CD4-positive, alpha-beta T cell (primary cell): Measurements from ENCODE around the gene SREK1. TPM values are rescaled to one million over a fixed set of nuclear protein-coding genes. Genes with fewer than 3 reads are reported as not detected.

Experiments used
- ATAC-seq: fragments of 200-7000 bp; cut with Tn5 transposase; one replicate; pipeline ENCODE4 v1.10.0; 2022; ENCODE audit warnings: mild to moderate bottlenecking; ENCODE audit not compliant: poor library complexity
- CTCF ChIA-PET: fragments of 350-600 bp; sonication (Branson Sonifier 250); formaldehyde crosslinking; loops from one replicate; lab custom pipeline; 2021; ENCODE audit warnings: antibody characterized with exemption, inconsistent platforms; lab: Charles Lee
- POLR2A ChIA-PET: fragments of 350-600 bp; sonication (Branson Sonifier 250); formaldehyde crosslinking; loops from one replicate; lab custom pipeline; 2021; ENCODE audit warnings: antibody characterized with exemption, inconsistent platforms; lab: Charles Lee
- DNase-seq, 14 experiments: peaks; one replicate each; pipeline ENCODE4 v3.0.0-alpha.2; 2013 to 2020; ENCODE audit warnings: mixed read lengths in 2 of 14
- H3K27ac ChIP-seq, 2 donors: one replicate each; pipeline versions ENCODE4 v1.5.1 to v1.7.0; 2013; ENCODE audit warnings: low read length in 2 of 2, low read depth in 1 of 2, mild to moderate bottlenecking in 1 of 2
- H3K27me3 ChIP-seq, 2 experiments: 1 replicate in 1 of 2; 2 replicates in 1 of 2; pipeline versions ENCODE4 v1.6.1 to v1.7.0; 2013; ENCODE audit warnings: low read length in 2 of 2, control low read depth in 1 of 2, mild to moderate bottlenecking in 1 of 2, moderate library complexity in 1 of 2; ENCODE audit not compliant: insufficient read depth in 2 of 2, control insufficient read depth in 1 of 2
- H3K36me3 ChIP-seq: one replicate; pipeline ENCODE4 v1.6.1; 2013; ENCODE audit warnings: low read length, control low read depth; ENCODE audit not compliant: insufficient read depth
- H3K4me1 ChIP-seq: one replicate; pipeline ENCODE4 v1.6.1; 2013; ENCODE audit warnings: low read length, control low read depth; ENCODE audit not compliant: insufficient read depth
- H3K4me3 ChIP-seq: one replicate; pipeline ENCODE4 v1.5.1; 2013; ENCODE audit warnings: mild to moderate bottlenecking, low read length, moderate library complexity
- H3K9me3 ChIP-seq, 2 experiments: 1 replicate in 1 of 2; 2 replicates in 1 of 2; pipeline versions ENCODE4 v1.6.1 to v1.7.0; 2013; ENCODE audit warnings: low read length in 2 of 2, mild to moderate bottlenecking in 2 of 2, control low read depth in 1 of 2, moderate library complexity in 1 of 2; ENCODE audit not compliant: control insufficient read depth in 1 of 2, insufficient read depth in 1 of 2
- H3K27ac Mint-ChIP-seq: one replicate; pipeline ENCODE4 v1.8.0; 2020; ENCODE audit warnings: mixed read lengths
- H3K27me3 Mint-ChIP-seq: one replicate; pipeline ENCODE4 v1.8.0; 2021; ENCODE audit warnings: mixed read lengths
- H3K36me3 Mint-ChIP-seq: one replicate; pipeline ENCODE4 v1.8.0; 2021; ENCODE audit warnings: low read depth, mixed read lengths
- H3K4me1 Mint-ChIP-seq: one replicate; pipeline ENCODE4 v1.8.0; 2021; ENCODE audit warnings: low read depth, mixed read lengths
- H3K4me3 Mint-ChIP-seq: one replicate; pipeline ENCODE4 v1.8.0; 2020; ENCODE audit warnings: mild to moderate bottlenecking, mixed read lengths
- H3K9me3 Mint-ChIP-seq: one replicate; pipeline ENCODE4 v1.8.0; 2020; ENCODE audit warnings: mixed read lengths
- CTCF ChIP-seq: fragments of 200-600 bp; IDR thresholded peaks from one replicate; pipeline ENCODE4 v1.8.0; 2022; ENCODE audit warnings: antibody characterized with exemption, mild to moderate bottlenecking
- intact Hi-C, 2 experiments: fragments of 100-400 bp; cut with DNase I in 1 of 2; cut with micrococcal nuclease in 1 of 2; formaldehyde crosslinking; loops; one replicate each; pipeline versions ENCODE4 v1.15.1 to v1.9.0; 2023 to 2025; cut with DNase I, micrococcal nuclease
- total RNA-seq, 174 experiments: library from RNA in 2 of 174; stranded (reverse) in 2 of 174; gene quantifications; one replicate each; pipeline ENCODE4 v1.2.3 and lab custom pipeline; 2021 to 2026

The SREK1 gene
- total RNA-seq, 2 experiments from 2014 or later, result 137 to 155 TPM

- ATAC-seq, result no peak
- CTCF ChIA-PET, result no interaction called here
These were observed 87.4 kb downstream of the SREK1 start for GRCh38 chr5:66231508-66231907.

GRCh38 chr5:66232275-66232674 lies 88.2 kb downstream of the SREK1 start:
- H3K36me3 Mint-ChIP-seq, result no peaks in the 10 kb centered on the region
- H3K27ac ChIP-seq, result no peak overlapping the region
- H3K36me3 ChIP-seq, result no peaks in the 10 kb centered on the region
- H3K4me3 Mint-ChIP-seq, result no peak overlapping the region
- TF ChIP-seq CTCF, result no peak
- no peak for ATAC-seq
- intact Hi-C loops, result no loop called here
- H3K4me1 Mint-ChIP-seq, result no peaks in the 10 kb centered on the region
- H3K27me3 ChIP-seq, result no peaks in the 10 kb centered on the region
- POLR2A ChIA-PET, result interaction anchor here (0.7 kb wide), 1 partner anchor 8 kb away, joined by 4 read pairs; no protein-coding TSS in a partner anchor
- H3K9me3 Mint-ChIP-seq, result no peaks in the 10 kb centered on the region
- no peak overlapping the region for H3K27ac Mint-ChIP-seq
- H3K4me3 ChIP-seq, result no peak overlapping the region
- CTCF ChIA-PET, result no interaction called here
- no peaks in the 10 kb centered on the region for H3K4me1 ChIP-seq
- no peaks in the 10 kb centered on the region for H3K9me3 ChIP-seq
- DNase-seq, result no peak
- H3K27me3 Mint-ChIP-seq, result no peaks in the 10 kb centered on the region

More at GRCh38 chr5:66231508-66231907, 87.4 kb downstream of the SREK1 start:
- H3K4me1 ChIP-seq, result no peaks in the 10 kb centered on the region
- POLR2A ChIA-PET, result no interaction called here
- H3K36me3 ChIP-seq, result no peaks in the 10 kb centered on the region
- no peaks in the 10 kb centered on the region for H3K27me3 ChIP-seq
- Mint-ChIP-seq H3K36me3 (no peaks in the 10 kb centered on the region), H3K27me3 (no peaks in the 10 kb centered on the region), H3K9me3 (no peaks in the 10 kb centered on the region), H3K27ac (no peak overlapping the region), H3K4me1 (no peaks in the 10 kb centered on the region), H3K4me3 (no peak overlapping the region)
- intact Hi-C loops, result no loop called here
- no peak for TF ChIP-seq CTCF
- no peaks in the 10 kb centered on the region for H3K9me3 ChIP-seq
- H3K27ac ChIP-seq, result no peak overlapping the region
- no peak overlapping the region for H3K4me3 ChIP-seq
- no peak for DNase-seq

GRCh38 chr5:66232706-66233445 lies 88.8 kb downstream of the SREK1 start:
- Histone ChIP-seq H3K9me3 (no peaks in the 10 kb centered on the region), H3K4me3 (no peak overlapping the region), H3K36me3 (no peaks in the 10 kb centered on the region), H3K4me1 (no peaks in the 10 kb centered on the region), H3K27me3 (no peaks in the 10 kb centered on the region), H3K27ac (no peak overlapping the region)
- CTCF ChIA-PET, result no interaction called here
- Mint-ChIP-seq H3K9me3 (no peaks in the 10 kb centered on the region), H3K4me3 (no peak overlapping the region), H3K27ac (no peak overlapping the region), H3K36me3 (no peaks in the 10 kb centered on the region), H3K4me1 (no peaks in the 10 kb centered on the region), H3K27me3 (no peaks in the 10 kb centered on the region)
- DNase-seq (no peak), ATAC-seq (no peak)
- POLR2A ChIA-PET, result no interaction called here
- TF ChIP-seq CTCF, result no peak
- intact Hi-C loops, result no loop called here

Other genes with a start within 250 kb of the SREK1 start
- gene ERBIN, start 217.7 kb upstream of the SREK1 start, total RNA-seq, result 10 to 100 TPM; 94.7 to 96.9 TPM